GM12891 (cell line): ENCODE results near the gene IFT80.

Experiments
- DNase-seq: peaks from one replicate; pipeline ENCODE4 v3.0.0; 2011; ENCODE audit warnings: low spot score; ENCODE audit not compliant: insufficient read length
- FAIRE-seq: peaks from 2 replicates; lab custom pipeline; 2011; peaks lifted over from hg19 to GRCh38; lab: Jason Lieb, UNC
- PAX5 ChIP-seq: IDR thresholded peaks from 2 replicates; pipeline ENCODE4 v1.6.1; 2011; ENCODE audit warnings: low read length, moderate library complexity, mild to moderate bottlenecking; ENCODE audit not compliant: insufficient read depth, severe bottlenecking
- POLR2A ChIP-seq: IDR thresholded peaks from 2 replicates; pipeline ENCODE4 v1.6.1; 2011; ENCODE audit warnings: low read depth, low read length, control low read depth
- POLR2AphosphoS5 ChIP-seq: IDR thresholded peaks from 2 replicates; pipeline ENCODE4 v1.6.1; 2011; ENCODE audit warnings: low read depth, low read length, control low read depth
- POU2F2 ChIP-seq: IDR thresholded peaks from 2 replicates; pipeline ENCODE4 v1.6.1; 2011; ENCODE audit warnings: low read depth, mild to moderate bottlenecking, control low read depth, low read length, moderate library complexity
- SPI1 ChIP-seq: IDR thresholded peaks from 2 replicates; pipeline ENCODE4 v1.6.1; 2011; ENCODE audit warnings: low read depth, low read length, control low read depth
- TAF1 ChIP-seq: IDR thresholded peaks from 2 replicates; pipeline ENCODE4 v1.6.1; 2011; ENCODE audit warnings: low read depth, low read length, control low read depth

The IFT80 gene

GRCh38 chr3:160312014-160312624 lies 86.9 kb downstream of the IFT80 start:
- DNase-seq (no peak), FAIRE-seq (no peak)
- no peak for TF ChIP-seq POU2F2
- TF ChIP-seq PAX5 = no peak
- no peak for TF ChIP-seq TAF1
- TF ChIP-seq POLR2A = no peak
- TF ChIP-seq POLR2AphosphoS5 = no peak
- TF ChIP-seq SPI1 = no peak

GRCh38 chr3:160302806-160303205 lies 96.2 kb downstream of the IFT80 start:
- DNase-seq (no peak), FAIRE-seq (no peak)
- TF ChIP-seq TAF1 (no peak), PAX5 (no peak), POLR2AphosphoS5 (no peak), POU2F2 (no peak), SPI1 (no peak), POLR2A (no peak)

- DNase-seq = no peak
- no peak for FAIRE-seq
- TF ChIP-seq POU2F2 (no peak), POLR2A (no peak), PAX5 (no peak), SPI1 (no peak), POLR2AphosphoS5 (no peak), TAF1 (no peak)
Observed at GRCh38 chr3:160296591-160296990, 102.4 kb downstream of the IFT80 start.

GRCh38 chr3:160291909-160292299 lies 107.1 kb downstream of the IFT80 start:
- DNase-seq = no peak
- FAIRE-seq = no peak
- TF ChIP-seq PAX5 = no peak
- TF ChIP-seq POU2F2 = no peak
- TF ChIP-seq POLR2AphosphoS5 = no peak
- no peak for TF ChIP-seq POLR2A
- TF ChIP-seq TAF1 = no peak
- no peak for TF ChIP-seq SPI1

- DNase-seq (no peak), FAIRE-seq (no peak)
- TF ChIP-seq SPI1 = no peak
- no peak for TF ChIP-seq POU2F2
- no peak for TF ChIP-seq PAX5
- no peak for TF ChIP-seq POLR2A
- TF ChIP-seq POLR2AphosphoS5 = no peak
- no peak for TF ChIP-seq TAF1
Observed at GRCh38 chr3:160291290-160291908, 107.6 kb downstream of the IFT80 start.

GRCh38 chr3:160287666-160288065 lies 111.4 kb downstream of the IFT80 start:
- TF ChIP-seq PAX5 (no peak), POLR2A (no peak), POLR2AphosphoS5 (no peak)
- no peak for DNase-seq
- no peak for FAIRE-seq

GRCh38 chr3:160286231-160286630 lies 112.8 kb downstream of the IFT80 start:
- FAIRE-seq = no peak
- no peak for DNase-seq
- TF ChIP-seq SPI1 = no peak
- no peak for TF ChIP-seq POLR2AphosphoS5
- TF ChIP-seq PAX5 = no peak
- no peak for TF ChIP-seq POLR2A
- no peak for TF ChIP-seq TAF1
- TF ChIP-seq POU2F2 = no peak

- no peak for TF ChIP-seq POLR2A
- no peak for TF ChIP-seq POLR2AphosphoS5
- no peak for TF ChIP-seq POU2F2
- no peak for TF ChIP-seq SPI1
- TF ChIP-seq TAF1 = no peak
- TF ChIP-seq PAX5 = no peak
- DNase-seq (no peak), FAIRE-seq (no peak)
Observed at GRCh38 chr3:160280836-160281235, 118.2 kb downstream of the IFT80 start.

- FAIRE-seq = no peak
- no peak for TF ChIP-seq POU2F2
- TF ChIP-seq POLR2AphosphoS5 = no peak
Observed at GRCh38 chr3:160279657-160280056, 119.4 kb downstream of the IFT80 start.

GRCh38 chr3:160278210-160278609 lies 120.8 kb downstream of the IFT80 start:
- no peak for TF ChIP-seq POLR2AphosphoS5
- no peak for TF ChIP-seq SPI1
- no peak for TF ChIP-seq POU2F2
- TF ChIP-seq PAX5 = no peak
- no peak for TF ChIP-seq TAF1
- TF ChIP-seq POLR2A = no peak
- DNase-seq (no peak), FAIRE-seq (no peak)

More at GRCh38 chr3:160279657-160280056, 119.4 kb downstream of the IFT80 start:
- DNase-seq = no peak
